Hematopoietic multipotent progenitor cell (in vitro differentiated cells): Measurements from ENCODE around the gene PTPRG. TPM values are rescaled to one million over a fixed set of nuclear protein-coding genes. Genes with fewer than 3 reads are reported as not detected.

Source experiments
- DNase-seq, 3 donors: peaks; one replicate each; pipeline ENCODE4 v3.0.0-alpha.2; 2011 to 2015; ENCODE audit warnings: low read depth in 2 of 3, low spot score in 2 of 3
- total RNA-seq: library from RNA; depleted of rRNA; stranded (reverse); fragments of >200 nt; gene quantifications from one replicate; pipeline ENCODE4 v1.2.3, GENCODE V29; 2012

The PTPRG gene
- total RNA-seq, 1 donor, result under 0.01 TPM

GRCh38 chr3:62266668-62267283, 705.4 kb downstream of the PTPRG start:
- DNase-seq, result no peak

GRCh38 chr3:62276658-62277180, 715.3 kb downstream of the PTPRG start:
- no peak for DNase-seq

GRCh38 chr3:62277450-62277849, 716.1 kb downstream of the PTPRG start:
- no peak for DNase-seq

GRCh38 chr3:62277986-62278385, 716.6 kb downstream of the PTPRG start:
- DNase-seq, result no peak

GRCh38 chr3:62281726-62282125, 720.4 kb downstream of the PTPRG start:
- DNase-seq, result no peak

GRCh38 chr3:62284442-62284841, 723.1 kb downstream of the PTPRG start:
- DNase-seq, result no peak

GRCh38 chr3:62287392-62287927, 726.1 kb downstream of the PTPRG start:
- DNase-seq, result no peak

- no peak for DNase-seq
Measured at GRCh38 chr3:62289922-62290321, 728.6 kb downstream of the PTPRG start.

GRCh38 chr3:62293051-62293780, 731.8 kb downstream of the PTPRG start:
- no peak for DNase-seq

GRCh38 chr3:62295571-62295970, 734.2 kb downstream of the PTPRG start:
- DNase-seq, result no peak

GRCh38 chr3:62300617-62301016, 739.2 kb downstream of the PTPRG start:
- DNase-seq, result no peak

GRCh38 chr3:62312201-62312600, 750.8 kb downstream of the PTPRG start:
- no peak for DNase-seq

- no peak for DNase-seq
Measured at GRCh38 chr3:62316525-62316924, 755.2 kb downstream of the PTPRG start.

GRCh38 chr3:62318365-62318751, 757.0 kb downstream of the PTPRG start:
- no peak for DNase-seq

GRCh38 chr3:62318752-62319569, 757.6 kb downstream of the PTPRG start:
- DNase-seq, result peak; percentile 37 to 81 (median 73)

- DNase-seq, result no peak
Measured at GRCh38 chr3:62319570-62320243, 758.3 kb downstream of the PTPRG start.

GRCh38 chr3:62323241-62323640, 761.9 kb downstream of the PTPRG start:
- no peak for DNase-seq

GRCh38 chr3:62325896-62326295, 764.5 kb downstream of the PTPRG start:
- no peak for DNase-seq

- DNase-seq, result no peak
Measured at GRCh38 chr3:62329971-62330370, 768.6 kb downstream of the PTPRG start.

- no peak for DNase-seq
Measured at GRCh38 chr3:62332017-62332416, 770.6 kb downstream of the PTPRG start.

- peak in 1 of 3 donors; percentile 29 for DNase-seq
Measured at GRCh38 chr3:62332835-62333244, 771.5 kb downstream of the PTPRG start.
